ENCODE data around the gene CTSW.

GRCh38 chr11:65862941-65863888 lies 16.4 kb upstream of the CTSW start:
- TF ChIP-seq EZH2 (IDR thresholded peaks at IDR 0.05) = no peak
- no peak for TF ChIP-seq POLR2AphosphoS5 (IDR thresholded peaks at IDR 0.05; ENCODE audit: borderline replicate concordance, low read depth, low read length)
